CD4-positive, alpha-beta T cell (primary cell): Measurements from ENCODE around the gene CACNA2D3. TPM values are rescaled to one million over a fixed set of nuclear protein-coding genes. Genes with fewer than 3 reads are reported as not detected.

Source experiments
- ATAC-seq: fragments of 200-7000 bp; cut with Tn5 transposase; one replicate; pipeline ENCODE4 v1.10.0; 2022; ENCODE audit warnings: mild to moderate bottlenecking; ENCODE audit not compliant: poor library complexity
- CTCF ChIA-PET: fragments of 350-600 bp; sonication (Branson Sonifier 250); formaldehyde crosslinking; loops from one replicate; lab custom pipeline; 2021; ENCODE audit warnings: antibody characterized with exemption, inconsistent platforms; lab: Charles Lee
- POLR2A ChIA-PET: fragments of 350-600 bp; sonication (Branson Sonifier 250); formaldehyde crosslinking; loops from one replicate; lab custom pipeline; 2021; ENCODE audit warnings: antibody characterized with exemption, inconsistent platforms; lab: Charles Lee
- DNase-seq, 14 experiments: peaks; one replicate each; pipeline ENCODE4 v3.0.0-alpha.2; 2013 to 2020; ENCODE audit warnings: mixed read lengths in 2 of 14
- H3K27ac ChIP-seq, 2 donors: one replicate each; pipeline versions ENCODE4 v1.5.1 to v1.7.0; 2013; ENCODE audit warnings: low read length in 2 of 2, low read depth in 1 of 2, mild to moderate bottlenecking in 1 of 2
- H3K27me3 ChIP-seq, 2 experiments: 1 replicate in 1 of 2; 2 replicates in 1 of 2; pipeline versions ENCODE4 v1.6.1 to v1.7.0; 2013; ENCODE audit warnings: low read length in 2 of 2, control low read depth in 1 of 2, mild to moderate bottlenecking in 1 of 2, moderate library complexity in 1 of 2; ENCODE audit not compliant: insufficient read depth in 2 of 2, control insufficient read depth in 1 of 2
- H3K36me3 ChIP-seq: one replicate; pipeline ENCODE4 v1.6.1; 2013; ENCODE audit warnings: low read length, control low read depth; ENCODE audit not compliant: insufficient read depth
- H3K4me1 ChIP-seq: one replicate; pipeline ENCODE4 v1.6.1; 2013; ENCODE audit warnings: low read length, control low read depth; ENCODE audit not compliant: insufficient read depth
- H3K4me3 ChIP-seq: one replicate; pipeline ENCODE4 v1.5.1; 2013; ENCODE audit warnings: mild to moderate bottlenecking, low read length, moderate library complexity
- H3K9me3 ChIP-seq, 2 experiments: 1 replicate in 1 of 2; 2 replicates in 1 of 2; pipeline versions ENCODE4 v1.6.1 to v1.7.0; 2013; ENCODE audit warnings: low read length in 2 of 2, mild to moderate bottlenecking in 2 of 2, control low read depth in 1 of 2, moderate library complexity in 1 of 2; ENCODE audit not compliant: control insufficient read depth in 1 of 2, insufficient read depth in 1 of 2
- H3K27ac Mint-ChIP-seq: one replicate; pipeline ENCODE4 v1.8.0; 2020; ENCODE audit warnings: mixed read lengths
- H3K27me3 Mint-ChIP-seq: one replicate; pipeline ENCODE4 v1.8.0; 2021; ENCODE audit warnings: mixed read lengths
- H3K36me3 Mint-ChIP-seq: one replicate; pipeline ENCODE4 v1.8.0; 2021; ENCODE audit warnings: low read depth, mixed read lengths
- H3K4me1 Mint-ChIP-seq: one replicate; pipeline ENCODE4 v1.8.0; 2021; ENCODE audit warnings: low read depth, mixed read lengths
- H3K4me3 Mint-ChIP-seq: one replicate; pipeline ENCODE4 v1.8.0; 2020; ENCODE audit warnings: mild to moderate bottlenecking, mixed read lengths
- H3K9me3 Mint-ChIP-seq: one replicate; pipeline ENCODE4 v1.8.0; 2020; ENCODE audit warnings: mixed read lengths
- CTCF ChIP-seq: fragments of 200-600 bp; IDR thresholded peaks from one replicate; pipeline ENCODE4 v1.8.0; 2022; ENCODE audit warnings: antibody characterized with exemption, mild to moderate bottlenecking
- intact Hi-C, 2 experiments: fragments of 100-400 bp; cut with DNase I in 1 of 2; cut with micrococcal nuclease in 1 of 2; formaldehyde crosslinking; loops; one replicate each; pipeline versions ENCODE4 v1.15.1 to v1.9.0; 2023 to 2025; cut with DNase I, micrococcal nuclease
- total RNA-seq, 174 experiments: library from RNA in 2 of 174; stranded (reverse) in 2 of 174; gene quantifications; one replicate each; pipeline ENCODE4 v1.2.3 and lab custom pipeline; 2021 to 2026

Gene CACNA2D3
- total RNA-seq, 2 experiments from 2014 or later = 0.08 TPM; not detected in 1

- Mint-ChIP-seq H3K27ac (no peak overlapping the region), H3K4me3 (no peak overlapping the region), H3K36me3 (no peaks in the 10 kb centered on the region), H3K4me1 (no peaks in the 10 kb centered on the region), H3K9me3 (no peaks in the 10 kb centered on the region), H3K27me3 (peaks cover 16% of the 10 kb centered on the region)
- no peak overlapping the region for H3K27ac ChIP-seq
- no peaks in the 10 kb centered on the region for H3K9me3 ChIP-seq
- H3K4me3 ChIP-seq = no peak overlapping the region
- no peak for TF ChIP-seq CTCF
- H3K36me3 ChIP-seq = no peaks in the 10 kb centered on the region
- CTCF ChIA-PET = no interaction called here
- no peaks in the 10 kb centered on the region for H3K4me1 ChIP-seq
- intact Hi-C loops = no loop called here
- DNase-seq (no peak), ATAC-seq (no peak)
- peaks cover 0 to 10% of the 10 kb centered on the region in 2 experiments for H3K27me3 ChIP-seq
- POLR2A ChIA-PET = no interaction called here
These were observed 42.5 kb upstream of the CACNA2D3 start for GRCh38 chr3:54079730-54080325.

GRCh38 chr3:54083921-54084320 is 38.4 kb upstream of the CACNA2D3 start:
- H3K27ac ChIP-seq = no peak overlapping the region
- H3K4me1 Mint-ChIP-seq = no peaks in the 10 kb centered on the region
- CTCF ChIA-PET = no interaction called here
- no peak overlapping the region for H3K4me3 ChIP-seq
- POLR2A ChIA-PET = no interaction called here
- H3K36me3 ChIP-seq = no peaks in the 10 kb centered on the region
- ATAC-seq (no peak), DNase-seq (no peak)
- H3K27me3 Mint-ChIP-seq = peaks cover 50% of the 10 kb centered on the region
- H3K9me3 ChIP-seq = peaks cover 0 to 18% of the 10 kb centered on the region in 2 experiments
- H3K27ac Mint-ChIP-seq = no peak overlapping the region
- H3K9me3 Mint-ChIP-seq = no peaks in the 10 kb centered on the region
- peaks cover 12 to 39% of the 10 kb centered on the region in 2 experiments for H3K27me3 ChIP-seq
- no peak overlapping the region for H3K4me3 Mint-ChIP-seq
- no peak for TF ChIP-seq CTCF
- intact Hi-C loops = no loop called here
- no peaks in the 10 kb centered on the region for H3K4me1 ChIP-seq
- no peaks in the 10 kb centered on the region for H3K36me3 Mint-ChIP-seq

- DNase-seq = no peak
- intact Hi-C loops = no loop called here
- Histone ChIP-seq H3K27ac (no peak overlapping the region), H3K9me3 (peaks cover 0 to 18% of the 10 kb centered on the region in 2 experiments), H3K27me3 (peaks cover 14 to 39% of the 10 kb centered on the region in 2 experiments), H3K36me3 (no peaks in the 10 kb centered on the region), H3K4me3 (no peak overlapping the region), H3K4me1 (no peaks in the 10 kb centered on the region)
- no peak for ATAC-seq
- H3K9me3 Mint-ChIP-seq = no peaks in the 10 kb centered on the region
- no peak for TF ChIP-seq CTCF
- H3K27ac Mint-ChIP-seq = no peak overlapping the region
- ChIA-PET CTCF (no interaction called here), POLR2A (no interaction called here)
- H3K4me1 Mint-ChIP-seq = no peaks in the 10 kb centered on the region
- no peak overlapping the region for H3K4me3 Mint-ChIP-seq
- H3K36me3 Mint-ChIP-seq = no peaks in the 10 kb centered on the region
- peaks cover 67% of the 10 kb centered on the region for H3K27me3 Mint-ChIP-seq
These were observed 36.4 kb upstream of the CACNA2D3 start for GRCh38 chr3:54085936-54086335.
